ENCODE measurements around the gene FRMD4A. TPM values are rescaled to one million over a fixed set of nuclear protein-coding genes. Genes with fewer than 3 reads are reported as not detected.

FRMD4A gene
- polyA plus RNA-seq, 1 of the 3 experiments (the other 2 are of a cell fraction), result 37.7 TPM

DNA sequence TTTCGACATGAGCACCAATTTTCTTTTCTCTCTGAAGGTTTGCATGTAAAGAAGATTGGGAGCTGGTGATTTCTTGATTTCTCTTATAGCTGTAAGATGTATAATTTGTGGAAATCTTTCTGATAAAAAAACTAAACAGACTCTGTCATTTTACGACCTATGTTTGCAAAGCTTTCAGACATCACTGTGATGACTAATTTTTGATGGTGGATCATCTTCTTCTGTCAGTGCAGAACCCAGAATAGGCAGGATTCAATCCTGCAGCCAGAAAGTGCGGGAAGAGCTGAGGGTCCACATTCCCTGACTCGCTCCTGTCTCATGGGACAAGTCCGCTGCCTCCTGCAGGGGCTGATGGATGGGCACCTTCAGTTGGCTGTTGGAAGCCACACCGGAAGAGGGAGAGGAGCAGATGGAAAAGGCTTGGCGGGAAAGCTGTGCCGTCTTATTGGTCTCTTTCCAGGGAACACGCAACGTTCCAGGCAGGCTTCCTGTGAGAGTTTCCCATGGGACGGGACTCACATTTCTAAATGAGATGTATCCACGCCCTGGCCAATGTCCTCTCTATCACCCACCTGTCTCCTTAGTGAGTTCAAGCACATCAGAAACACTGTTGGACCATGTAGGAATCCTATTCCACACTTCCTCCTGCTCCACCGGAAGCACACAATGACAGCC, 557.1 kb downstream of the FRMD4A start:
- ChIA-PET CTCF (interaction anchor here (1.0 to 2.6 kb wide), 2 partner anchors 113 to 320 kb away, joined by 3 to 10 read pairs; no protein-coding TSS in a partner anchor), POLR2A (no interaction called here)
- Histone ChIP-seq H3K79me2 (ENCODE audit: insufficient read depth) (peaks cover 68% of the 10 kb centered on the region; the same call in 1 of the 2 replicates), H3K27me3 (ENCODE audit: insufficient read depth) (no peaks in the 10 kb centered on the region), H3K4me1 (ENCODE audit: control insufficient read depth in 1 of 2, insufficient read depth in 2 of 2, low read depth in 1 of 2, low read length in 1 of 2) (peaks cover 0 to 8% of the 10 kb centered on the region in 2 experiments; a peak in 1 of 4 replicates), H3K9ac (no peak overlapping the region), H3K36me3 (replicated peaks in 1 of 2; ENCODE audit: control insufficient read depth in 1 of 2, insufficient read depth in 2 of 2, low read length in 1 of 2) (peaks cover 4 to 45% of the 10 kb centered on the region in 2 experiments), H4K20me1 (ENCODE audit: insufficient read depth) (no peaks in the 10 kb centered on the region), H3K4me3 (ENCODE audit: low read depth in 2 of 2, low read length in 1 of 2) (no peak overlapping the region), H3K9me3 (no peaks in the 10 kb centered on the region), H3F3A (replicated peaks; ENCODE audit: insufficient read depth) (peaks cover 24% of the 10 kb centered on the region), H3K4me2 (no peak overlapping the region), H3K27ac (ENCODE audit: low read depth in 2 of 2, low read length in 1 of 2) (no peak overlapping the region), H2AFZ (ENCODE audit: low read depth) (no peak overlapping the region), H3K9me2 (no peaks in the 10 kb centered on the region)
- TF ChIP-seq MXI1 (IDR thresholded peaks at IDR 0.05; ENCODE audit: low read depth, low read length) (no peak), FOXM1 (IDR thresholded peaks at IDR 0.05; ENCODE audit: low read depth) (no peak), PBX3 (IDR thresholded peaks at IDR 0.05) (no peak), SMC3 (IDR thresholded peaks at IDR 0.05; ENCODE audit: low read depth, low read length) (no peak), SIN3A (IDR thresholded peaks at IDR 0.05; ENCODE audit: borderline replicate concordance, low read depth, low read length) (no peak), EZH2phosphoT487 (IDR thresholded peaks at IDR 0.05; ENCODE audit: borderline replicate concordance, low read depth) (no peak)
- TF ChIP-seq, protein P1, sequence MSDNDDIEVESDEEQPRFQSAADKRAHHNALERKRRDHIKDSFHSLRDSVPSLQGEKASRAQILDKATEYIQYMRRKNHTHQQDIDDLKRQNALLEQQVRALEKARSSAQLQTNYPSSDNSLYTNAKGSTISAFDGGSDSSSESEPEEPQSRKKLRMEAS (IDR thresholded peaks at IDR 0.05; ENCODE audit: low read depth), result no peak
- no peak for DNase-seq
- WGBS (ENCODE audit: low lambda C conversion rate), result 95% methylated on average over 13 of the region's 13 CpGs

- 91% methylated on average over 7 of the region's 8 CpGs for WGBS (ENCODE audit: low lambda C conversion rate)
- Histone ChIP-seq H3K9me3 (no peaks in the 10 kb centered on the region), H3K27me3 (ENCODE audit: insufficient read depth) (no peaks in the 10 kb centered on the region), H3K4me3 (ENCODE audit: low read depth in 2 of 2, low read length in 1 of 2) (no peak overlapping the region), H2AFZ (ENCODE audit: low read depth) (no peak overlapping the region), H3K9me2 (no peaks in the 10 kb centered on the region), H3K4me2 (no peak overlapping the region), H3K4me1 (ENCODE audit: control insufficient read depth in 1 of 2, insufficient read depth in 2 of 2, low read depth in 1 of 2, low read length in 1 of 2) (peaks cover 0 to 8% of the 10 kb centered on the region in 2 experiments; a peak in 1 of 4 replicates), H3K79me2 (ENCODE audit: insufficient read depth) (peaks cover 68% of the 10 kb centered on the region; the same call in 1 of the 2 replicates), H3K9ac (no peak overlapping the region), H3K36me3 (replicated peaks in 1 of 2; ENCODE audit: control insufficient read depth in 1 of 2, insufficient read depth in 2 of 2, low read length in 1 of 2) (peaks cover 4 to 45% of the 10 kb centered on the region in 2 experiments), H3K27ac (ENCODE audit: low read depth in 2 of 2, low read length in 1 of 2) (no peak overlapping the region), H3F3A (replicated peaks; ENCODE audit: insufficient read depth) (peaks cover 19% of the 10 kb centered on the region), H4K20me1 (ENCODE audit: insufficient read depth) (no peaks in the 10 kb centered on the region)
- POLR2A ChIA-PET, result no interaction called here
- no peak for DNase-seq
- TF ChIP-seq, protein P2, sequence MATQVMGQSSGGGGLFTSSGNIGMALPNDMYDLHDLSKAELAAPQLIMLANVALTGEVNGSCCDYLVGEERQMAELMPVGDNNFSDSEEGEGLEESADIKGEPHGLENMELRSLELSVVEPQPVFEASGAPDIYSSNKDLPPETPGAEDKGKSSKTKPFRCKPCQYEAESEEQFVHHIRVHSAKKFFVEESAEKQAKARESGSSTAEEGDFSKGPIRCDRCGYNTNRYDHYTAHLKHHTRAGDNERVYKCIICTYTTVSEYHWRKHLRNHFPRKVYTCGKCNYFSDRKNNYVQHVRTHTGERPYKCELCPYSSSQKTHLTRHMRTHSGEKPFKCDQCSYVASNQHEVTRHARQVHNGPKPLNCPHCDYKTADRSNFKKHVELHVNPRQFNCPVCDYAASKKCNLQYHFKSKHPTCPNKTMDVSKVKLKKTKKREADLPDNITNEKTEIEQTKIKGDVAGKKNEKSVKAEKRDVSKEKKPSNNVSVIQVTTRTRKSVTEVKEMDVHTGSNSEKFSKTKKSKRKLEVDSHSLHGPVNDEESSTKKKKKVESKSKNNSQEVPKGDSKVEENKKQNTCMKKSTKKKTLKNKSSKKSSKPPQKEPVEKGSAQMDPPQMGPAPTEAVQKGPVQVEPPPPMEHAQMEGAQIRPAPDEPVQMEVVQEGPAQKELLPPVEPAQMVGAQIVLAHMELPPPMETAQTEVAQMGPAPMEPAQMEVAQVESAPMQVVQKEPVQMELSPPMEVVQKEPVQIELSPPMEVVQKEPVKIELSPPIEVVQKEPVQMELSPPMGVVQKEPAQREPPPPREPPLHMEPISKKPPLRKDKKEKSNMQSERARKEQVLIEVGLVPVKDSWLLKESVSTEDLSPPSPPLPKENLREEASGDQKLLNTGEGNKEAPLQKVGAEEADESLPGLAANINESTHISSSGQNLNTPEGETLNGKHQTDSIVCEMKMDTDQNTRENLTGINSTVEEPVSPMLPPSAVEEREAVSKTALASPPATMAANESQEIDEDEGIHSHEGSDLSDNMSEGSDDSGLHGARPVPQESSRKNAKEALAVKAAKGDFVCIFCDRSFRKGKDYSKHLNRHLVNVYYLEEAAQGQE (IDR thresholded peaks at IDR 0.05; ENCODE audit: low read depth, low read length), result no peak
- TF ChIP-seq GATA2 (CRISPR knock-in tag; IDR thresholded peaks at IDR 0.05) (no peak), ZBTB33 (IDR thresholded peaks at IDR 0.05; ENCODE audit: borderline replicate concordance, low read depth) (no peak)
- CTCF ChIA-PET, result interaction anchor here (1.0 to 2.6 kb wide), 2 partner anchors 113 to 321 kb away, joined by 3 to 10 read pairs; no protein-coding TSS in a partner anchor
Observed at GRCh38 chr10:13773043-13773442, 557.7 kb downstream of the FRMD4A start.
